ENCODE measurements around the gene PPM1L. TPM values are rescaled to one million over a fixed set of nuclear protein-coding genes. Genes with fewer than 3 reads are reported as not detected.
A peak's percentile ranks its signal among the peaks of the same experiment; 100 is the strongest.

Gene PPM1L
- total and polyA plus RNA-seq, 2 of the 13 experiments (the other 11 are each of a cell fraction or from before 2014, with no cell fraction given), result 0.22 to 1.4 TPM

DNA sequence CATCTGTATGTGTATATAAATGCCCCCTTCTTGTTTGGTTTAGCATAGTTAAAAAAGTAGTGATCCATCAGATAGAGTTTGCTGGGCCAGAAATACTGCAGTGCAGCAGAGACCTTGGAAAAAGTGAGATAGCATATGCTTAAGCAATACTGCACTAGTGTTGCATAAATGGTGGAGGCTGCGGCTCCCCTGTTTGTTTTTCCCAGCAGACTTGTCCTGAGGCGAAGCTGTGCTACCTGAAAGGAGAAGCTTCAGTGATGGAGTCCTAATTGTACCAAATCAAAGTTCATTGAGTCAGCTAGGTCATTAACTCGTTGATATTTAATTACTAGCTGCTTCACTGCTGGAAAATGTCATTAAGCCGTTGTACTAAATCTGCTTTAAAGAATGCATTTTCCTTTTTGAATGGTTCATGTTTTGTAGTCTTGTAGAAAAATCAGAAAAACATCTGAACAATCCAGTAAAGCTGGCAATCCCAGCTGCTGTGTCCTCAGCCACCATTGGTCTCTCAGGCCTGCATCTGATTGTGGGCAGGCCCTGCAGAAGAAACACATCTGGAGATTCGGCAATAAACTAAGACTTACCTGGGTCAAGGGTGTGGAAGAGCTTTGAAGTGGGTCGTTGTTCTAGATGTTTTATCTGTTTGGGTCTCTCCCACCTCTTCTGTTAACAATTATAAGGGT, 179.5 kb downstream of the PPM1L start (continued):
- TF ChIP-seq, protein P1, sequence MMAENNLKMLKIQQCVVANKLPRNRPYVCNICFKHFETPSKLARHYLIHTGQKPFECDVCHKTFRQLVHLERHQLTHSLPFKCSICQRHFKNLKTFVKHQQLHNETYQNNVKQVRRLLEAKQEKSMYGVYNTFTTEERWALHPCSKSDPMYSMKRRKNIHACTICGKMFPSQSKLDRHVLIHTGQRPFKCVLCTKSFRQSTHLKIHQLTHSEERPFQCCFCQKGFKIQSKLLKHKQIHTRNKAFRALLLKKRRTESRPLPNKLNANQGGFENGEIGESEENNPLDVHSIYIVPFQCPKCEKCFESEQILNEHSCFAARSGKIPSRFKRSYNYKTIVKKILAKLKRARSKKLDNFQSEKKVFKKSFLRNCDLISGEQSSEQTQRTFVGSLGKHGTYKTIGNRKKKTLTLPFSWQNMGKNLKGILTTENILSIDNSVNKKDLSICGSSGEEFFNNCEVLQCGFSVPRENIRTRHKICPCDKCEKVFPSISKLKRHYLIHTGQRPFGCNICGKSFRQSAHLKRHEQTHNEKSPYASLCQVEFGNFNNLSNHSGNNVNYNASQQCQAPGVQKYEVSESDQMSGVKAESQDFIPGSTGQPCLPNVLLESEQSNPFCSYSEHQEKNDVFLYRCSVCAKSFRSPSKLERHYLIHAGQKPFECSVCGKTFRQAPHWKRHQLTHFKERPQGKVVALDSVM (CRISPR knock-in tag; IDR thresholded peaks at IDR 0.05), result peak; percentile 65
- peak; percentile 67 for TF ChIP-seq POGZ (CRISPR knock-in tag; IDR thresholded peaks at IDR 0.05)
- TF ChIP-seq MIER3 (CRISPR knock-in tag; IDR thresholded peaks at IDR 0.05; ENCODE audit: borderline replicate concordance), result peak; percentile 64; the same call in 1 of the 2 replicates
- TF ChIP-seq, protein P2, sequence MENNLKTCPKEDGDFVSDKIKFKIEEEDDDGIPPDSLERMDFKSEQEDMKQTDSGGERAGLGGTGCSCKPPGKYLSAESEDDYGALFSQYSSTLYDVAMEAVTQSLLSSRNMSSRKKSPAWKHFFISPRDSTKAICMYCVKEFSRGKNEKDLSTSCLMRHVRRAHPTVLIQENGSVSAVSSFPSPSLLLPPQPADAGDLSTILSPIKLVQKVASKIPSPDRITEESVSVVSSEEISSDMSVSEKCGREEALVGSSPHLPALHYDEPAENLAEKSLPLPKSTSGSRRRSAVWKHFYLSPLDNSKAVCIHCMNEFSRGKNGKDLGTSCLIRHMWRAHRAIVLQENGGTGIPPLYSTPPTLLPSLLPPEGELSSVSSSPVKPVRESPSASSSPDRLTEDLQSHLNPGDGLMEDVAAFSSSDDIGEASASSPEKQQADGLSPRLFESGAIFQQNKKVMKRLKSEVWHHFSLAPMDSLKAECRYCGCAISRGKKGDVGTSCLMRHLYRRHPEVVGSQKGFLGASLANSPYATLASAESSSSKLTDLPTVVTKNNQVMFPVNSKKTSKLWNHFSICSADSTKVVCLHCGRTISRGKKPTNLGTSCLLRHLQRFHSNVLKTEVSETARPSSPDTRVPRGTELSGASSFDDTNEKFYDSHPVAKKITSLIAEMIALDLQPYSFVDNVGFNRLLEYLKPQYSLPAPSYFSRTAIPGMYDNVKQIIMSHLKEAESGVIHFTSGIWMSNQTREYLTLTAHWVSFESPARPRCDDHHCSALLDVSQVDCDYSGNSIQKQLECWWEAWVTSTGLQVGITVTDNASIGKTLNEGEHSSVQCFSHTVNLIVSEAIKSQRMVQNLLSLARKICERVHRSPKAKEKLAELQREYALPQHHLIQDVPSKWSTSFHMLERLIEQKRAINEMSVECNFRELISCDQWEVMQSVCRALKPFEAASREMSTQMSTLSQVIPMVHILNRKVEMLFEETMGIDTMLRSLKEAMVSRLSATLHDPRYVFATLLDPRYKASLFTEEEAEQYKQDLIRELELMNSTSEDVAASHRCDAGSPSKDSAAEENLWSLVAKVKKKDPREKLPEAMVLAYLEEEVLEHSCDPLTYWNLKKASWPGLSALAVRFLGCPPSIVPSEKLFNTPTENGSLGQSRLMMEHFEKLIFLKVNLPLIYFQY (CRISPR knock-in tag; IDR thresholded peaks at IDR 0.05; ENCODE audit: borderline replicate concordance), result no peak
- TF ChIP-seq NCOA2 (CRISPR knock-in tag; IDR thresholded peaks at IDR 0.05), result 0 out of 2 replicates have a peak, but pooled peaks have one; percentile 39
- no peak for TF ChIP-seq ZNF235 (CRISPR knock-in tag; IDR thresholded peaks at IDR 0.05; ENCODE audit: borderline replicate concordance)
- TF ChIP-seq, protein P3, sequence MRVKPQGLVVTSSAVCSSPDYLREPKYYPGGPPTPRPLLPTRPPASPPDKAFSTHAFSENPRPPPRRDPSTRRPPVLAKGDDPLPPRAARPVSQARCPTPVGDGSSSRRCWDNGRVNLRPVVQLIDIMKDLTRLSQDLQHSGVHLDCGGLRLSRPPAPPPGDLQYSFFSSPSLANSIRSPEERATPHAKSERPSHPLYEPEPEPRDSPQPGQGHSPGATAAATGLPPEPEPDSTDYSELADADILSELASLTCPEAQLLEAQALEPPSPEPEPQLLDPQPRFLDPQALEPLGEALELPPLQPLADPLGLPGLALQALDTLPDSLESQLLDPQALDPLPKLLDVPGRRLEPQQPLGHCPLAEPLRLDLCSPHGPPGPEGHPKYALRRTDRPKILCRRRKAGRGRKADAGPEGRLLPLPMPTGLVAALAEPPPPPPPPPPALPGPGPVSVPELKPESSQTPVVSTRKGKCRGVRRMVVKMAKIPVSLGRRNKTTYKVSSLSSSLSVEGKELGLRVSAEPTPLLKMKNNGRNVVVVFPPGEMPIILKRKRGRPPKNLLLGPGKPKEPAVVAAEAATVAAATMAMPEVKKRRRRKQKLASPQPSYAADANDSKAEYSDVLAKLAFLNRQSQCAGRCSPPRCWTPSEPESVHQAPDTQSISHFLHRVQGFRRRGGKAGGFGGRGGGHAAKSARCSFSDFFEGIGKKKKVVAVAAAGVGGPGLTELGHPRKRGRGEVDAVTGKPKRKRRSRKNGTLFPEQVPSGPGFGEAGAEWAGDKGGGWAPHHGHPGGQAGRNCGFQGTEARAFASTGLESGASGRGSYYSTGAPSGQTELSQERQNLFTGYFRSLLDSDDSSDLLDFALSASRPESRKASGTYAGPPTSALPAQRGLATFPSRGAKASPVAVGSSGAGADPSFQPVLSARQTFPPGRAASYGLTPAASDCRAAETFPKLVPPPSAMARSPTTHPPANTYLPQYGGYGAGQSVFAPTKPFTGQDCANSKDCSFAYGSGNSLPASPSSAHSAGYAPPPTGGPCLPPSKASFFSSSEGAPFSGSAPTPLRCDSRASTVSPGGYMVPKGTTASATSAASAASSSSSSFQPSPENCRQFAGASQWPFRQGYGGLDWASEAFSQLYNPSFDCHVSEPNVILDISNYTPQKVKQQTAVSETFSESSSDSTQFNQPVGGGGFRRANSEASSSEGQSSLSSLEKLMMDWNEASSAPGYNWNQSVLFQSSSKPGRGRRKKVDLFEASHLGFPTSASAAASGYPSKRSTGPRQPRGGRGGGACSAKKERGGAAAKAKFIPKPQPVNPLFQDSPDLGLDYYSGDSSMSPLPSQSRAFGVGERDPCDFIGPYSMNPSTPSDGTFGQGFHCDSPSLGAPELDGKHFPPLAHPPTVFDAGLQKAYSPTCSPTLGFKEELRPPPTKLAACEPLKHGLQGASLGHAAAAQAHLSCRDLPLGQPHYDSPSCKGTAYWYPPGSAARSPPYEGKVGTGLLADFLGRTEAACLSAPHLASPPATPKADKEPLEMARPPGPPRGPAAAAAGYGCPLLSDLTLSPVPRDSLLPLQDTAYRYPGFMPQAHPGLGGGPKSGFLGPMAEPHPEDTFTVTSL (CRISPR knock-in tag; IDR thresholded peaks at IDR 0.05; ENCODE audit: borderline replicate concordance), result 0 out of 2 replicates have a peak, but pooled peaks have one; percentile 41
- TF ChIP-seq TRIM24 (CRISPR knock-in tag; IDR thresholded peaks at IDR 0.05), result 0 out of 2 replicates have a peak, but pooled peaks have one; percentile 19
- TF ChIP-seq SMC3 (IDR thresholded peaks at IDR 0.05; ENCODE audit: low read length), result peak; percentile 26; the same call in 1 of the 2 replicates
- peak; percentile 65; the same call in 1 of the 2 replicates for TF ChIP-seq HMG20A (CRISPR knock-in tag; IDR thresholded peaks at IDR 0.05; ENCODE audit: borderline replicate concordance)
- TF ChIP-seq KAT8 (CRISPR knock-in tag; IDR thresholded peaks at IDR 0.05), result peak; percentile 29; the same call in 1 of the 2 replicates
- TF ChIP-seq ZNF207 (IDR thresholded peaks at IDR 0.05; ENCODE audit: borderline replicate concordance), result no peak
- TF ChIP-seq CBX5 (CRISPR knock-in tag; IDR thresholded peaks at IDR 0.05; ENCODE audit: borderline replicate concordance), result 0 out of 2 replicates have a peak, but pooled peaks have one; percentile 60

Data from HepG2 (cell line).